ENCODE data around the gene CHST12.
"Not testable (repeated sequence)": the region's sequence is repeated elsewhere in the genome, so short reads cannot be mapped to it uniquely, and the experiment has no call there.

The CHST12 gene

GRCh38 chr7:2378125-2378524 lies 25.3 kb upstream of the CHST12 start:
- not testable (repeated sequence) for DNase-seq (ENCODE audit: low read depth in 2 of 2)

GRCh38 chr7:2379161-2379560 lies 24.2 kb upstream of the CHST12 start:
- DNase-seq (ENCODE audit: low read depth in 2 of 2), result no peak

GRCh38 chr7:2379821-2380450 lies 23.5 kb upstream of the CHST12 start:
- DNase-seq (ENCODE audit: low read depth in 2 of 2), result no peak

- no peak for DNase-seq (ENCODE audit: low read depth in 2 of 2)
Observed at GRCh38 chr7:2380461-2380860, 22.9 kb upstream of the CHST12 start.

- DNase-seq (ENCODE audit: low read depth in 2 of 2), result no peak
Observed at GRCh38 chr7:2381227-2381626, 22.2 kb upstream of the CHST12 start.

GRCh38 chr7:2381881-2382509 lies 21.4 kb upstream of the CHST12 start:
- DNase-seq (ENCODE audit: low read depth in 2 of 2), result no peak

- DNase-seq (ENCODE audit: low read depth in 2 of 2), result no peak
Observed at GRCh38 chr7:2383543-2384274, 19.7 kb upstream of the CHST12 start.

- DNase-seq (ENCODE audit: low read depth in 2 of 2), result no peak
Observed at GRCh38 chr7:2384354-2385243, 18.8 kb upstream of the CHST12 start.

- not testable (repeated sequence) for DNase-seq (ENCODE audit: low read depth in 2 of 2)
Observed at GRCh38 chr7:2386122-2386521, 17.3 kb upstream of the CHST12 start.

GRCh38 chr7:2386964-2387669 lies 16.3 kb upstream of the CHST12 start:
- no peak for DNase-seq (ENCODE audit: low read depth in 2 of 2)

GRCh38 chr7:2387897-2388636 lies 15.3 kb upstream of the CHST12 start:
- DNase-seq (ENCODE audit: low read depth in 2 of 2), result no peak

GRCh38 chr7:2388637-2388954 lies 14.8 kb upstream of the CHST12 start:
- no peak for DNase-seq (ENCODE audit: low read depth in 2 of 2)

- not testable (repeated sequence) for DNase-seq (ENCODE audit: low read depth in 2 of 2)
Observed at GRCh38 chr7:2390020-2390816, 13.2 kb upstream of the CHST12 start.

GRCh38 chr7:2393706-2394105 lies 9.7 kb upstream of the CHST12 start:
- no peak for DNase-seq (ENCODE audit: low read depth in 2 of 2)

- DNase-seq (ENCODE audit: low read depth in 2 of 2), result no peak
Observed at GRCh38 chr7:2394566-2395082, 8.8 kb upstream of the CHST12 start.

GRCh38 chr7:2398506-2398905 lies 4.9 kb upstream of the CHST12 start:
- no peak for DNase-seq (ENCODE audit: low read depth in 2 of 2)

- DNase-seq (ENCODE audit: low read depth in 2 of 2), result no peak
Observed at GRCh38 chr7:2399848-2400587, 3.4 kb upstream of the CHST12 start.

- DNase-seq (ENCODE audit: low read depth in 2 of 2), result no peak
Observed at GRCh38 chr7:2402687-2403013, 761 bp upstream of the CHST12 start.

All from stimulated activated CD4-positive, alpha-beta T cell treated with anti-CD3 and anti-CD28 coated beads, Interleukin-4, amount 100 ng/mL, for 48 hours (primary cell).